ENCODE data around the gene YTHDF1.
"Not testable (repeated sequence)": the region's sequence is repeated elsewhere in the genome, so short reads cannot be mapped to it uniquely, and the experiment has no call there.

YTHDF1 gene

DNA sequence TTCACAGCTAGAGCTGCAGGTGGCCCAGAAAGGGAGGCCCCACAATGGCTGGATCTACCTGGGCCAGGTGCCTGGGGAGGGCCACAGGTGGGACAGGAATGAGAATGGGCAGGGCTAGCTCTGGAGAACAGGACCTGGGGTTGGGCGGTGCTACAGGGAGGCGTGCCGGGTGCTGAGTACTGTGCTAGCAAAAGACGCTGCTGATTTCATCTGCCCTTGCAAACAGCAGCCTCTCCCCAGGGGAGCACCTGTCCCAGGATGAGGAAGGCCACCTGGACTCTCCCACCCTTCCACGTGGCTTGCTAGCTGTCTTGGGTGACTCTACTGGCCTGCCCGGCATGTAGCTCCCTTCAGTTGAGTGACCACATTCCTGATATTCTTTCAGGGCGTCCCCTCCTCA is 6.6 kb upstream of the YTHDF1 start:
- Histone ChIP-seq H3K9me3 (ENCODE audit: insufficient read depth, low read length) (no peaks in the 10 kb centered on the region), H4K20me1 (ENCODE audit: insufficient read depth, low read length) (no peaks in the 10 kb centered on the region), H2AFZ (ENCODE audit: low read depth, low read length) (no peak overlapping the region), H3K9ac (ENCODE audit: low read length) (no peak overlapping the region), H3K4me3 (ENCODE audit: low read length) (no peak overlapping the region), H3K4me2 (ENCODE audit: low read length) (no peak overlapping the region), H3K27me3 (ENCODE audit: low read depth, low read length) (peaks cover 12% of the 10 kb centered on the region), H3K79me2 (ENCODE audit: low read length) (no peaks in the 10 kb centered on the region), H3K27ac (ENCODE audit: low read length) (no peak overlapping the region), H3K36me3 (replicated peaks; ENCODE audit: low read depth, low read length) (no peaks in the 10 kb centered on the region), H3K4me1 (ENCODE audit: low read length) (no peaks in the 10 kb centered on the region)
- TF ChIP-seq, protein P1, sequence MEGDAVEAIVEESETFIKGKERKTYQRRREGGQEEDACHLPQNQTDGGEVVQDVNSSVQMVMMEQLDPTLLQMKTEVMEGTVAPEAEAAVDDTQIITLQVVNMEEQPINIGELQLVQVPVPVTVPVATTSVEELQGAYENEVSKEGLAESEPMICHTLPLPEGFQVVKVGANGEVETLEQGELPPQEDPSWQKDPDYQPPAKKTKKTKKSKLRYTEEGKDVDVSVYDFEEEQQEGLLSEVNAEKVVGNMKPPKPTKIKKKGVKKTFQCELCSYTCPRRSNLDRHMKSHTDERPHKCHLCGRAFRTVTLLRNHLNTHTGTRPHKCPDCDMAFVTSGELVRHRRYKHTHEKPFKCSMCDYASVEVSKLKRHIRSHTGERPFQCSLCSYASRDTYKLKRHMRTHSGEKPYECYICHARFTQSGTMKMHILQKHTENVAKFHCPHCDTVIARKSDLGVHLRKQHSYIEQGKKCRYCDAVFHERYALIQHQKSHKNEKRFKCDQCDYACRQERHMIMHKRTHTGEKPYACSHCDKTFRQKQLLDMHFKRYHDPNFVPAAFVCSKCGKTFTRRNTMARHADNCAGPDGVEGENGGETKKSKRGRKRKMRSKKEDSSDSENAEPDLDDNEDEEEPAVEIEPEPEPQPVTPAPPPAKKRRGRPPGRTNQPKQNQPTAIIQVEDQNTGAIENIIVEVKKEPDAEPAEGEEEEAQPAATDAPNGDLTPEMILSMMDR (IDR thresholded peaks at IDR 0.05; ENCODE audit: low read depth, low read length), result no peak
- TF ChIP-seq EZH2phosphoT487 (IDR thresholded peaks at IDR 0.05; ENCODE audit: low read depth), result no peak

DNA sequence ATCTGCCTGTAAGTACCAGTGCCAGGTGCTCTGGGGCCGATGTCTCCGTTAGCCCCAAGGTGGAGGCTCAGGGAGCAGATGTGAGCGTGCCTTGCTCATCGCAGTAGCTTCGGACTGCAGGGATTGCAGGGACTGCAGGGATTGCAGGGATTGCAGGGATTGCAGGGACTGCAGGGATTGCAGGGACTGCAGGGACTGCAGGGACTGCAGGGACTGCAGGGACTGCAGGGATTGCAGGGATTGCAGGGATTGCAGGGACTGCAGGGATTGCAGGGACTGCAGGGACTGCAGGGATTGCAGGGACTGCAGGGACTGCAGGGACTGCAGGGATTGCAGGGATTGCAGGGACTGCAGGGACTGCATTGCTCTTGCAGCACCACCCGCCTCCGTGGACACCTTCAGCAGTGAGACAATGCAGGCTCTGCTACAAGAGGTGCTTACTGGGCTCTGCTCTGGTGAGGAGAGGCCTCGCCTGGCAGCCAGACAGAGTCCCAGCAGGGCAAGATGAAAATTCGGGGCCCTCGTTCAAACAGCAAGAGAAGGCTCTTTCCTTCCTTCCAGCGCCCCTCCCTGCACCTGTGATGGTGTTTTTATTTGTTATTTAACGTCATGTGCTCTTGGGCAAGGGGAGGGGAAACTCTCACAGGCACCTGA is 5.6 kb upstream of the YTHDF1 start:
- H3K27me3 ChIP-seq (ENCODE audit: low read depth, low read length), result peaks cover 12% of the 10 kb centered on the region
- not testable (repeated sequence) for H3K36me3 ChIP-seq (replicated peaks; ENCODE audit: low read depth, low read length); H4K20me1 ChIP-seq (ENCODE audit: insufficient read depth, low read length); H3K4me3 ChIP-seq (ENCODE audit: low read length); H3K9me3 ChIP-seq (ENCODE audit: insufficient read depth, low read length); H3K79me2 ChIP-seq (ENCODE audit: low read length); H3K9ac ChIP-seq (ENCODE audit: low read length); H3K4me1 ChIP-seq (ENCODE audit: low read length); H3K27ac ChIP-seq (ENCODE audit: low read length); H3K4me2 ChIP-seq (ENCODE audit: low read length); H2AFZ ChIP-seq (ENCODE audit: low read depth, low read length)

DNA sequence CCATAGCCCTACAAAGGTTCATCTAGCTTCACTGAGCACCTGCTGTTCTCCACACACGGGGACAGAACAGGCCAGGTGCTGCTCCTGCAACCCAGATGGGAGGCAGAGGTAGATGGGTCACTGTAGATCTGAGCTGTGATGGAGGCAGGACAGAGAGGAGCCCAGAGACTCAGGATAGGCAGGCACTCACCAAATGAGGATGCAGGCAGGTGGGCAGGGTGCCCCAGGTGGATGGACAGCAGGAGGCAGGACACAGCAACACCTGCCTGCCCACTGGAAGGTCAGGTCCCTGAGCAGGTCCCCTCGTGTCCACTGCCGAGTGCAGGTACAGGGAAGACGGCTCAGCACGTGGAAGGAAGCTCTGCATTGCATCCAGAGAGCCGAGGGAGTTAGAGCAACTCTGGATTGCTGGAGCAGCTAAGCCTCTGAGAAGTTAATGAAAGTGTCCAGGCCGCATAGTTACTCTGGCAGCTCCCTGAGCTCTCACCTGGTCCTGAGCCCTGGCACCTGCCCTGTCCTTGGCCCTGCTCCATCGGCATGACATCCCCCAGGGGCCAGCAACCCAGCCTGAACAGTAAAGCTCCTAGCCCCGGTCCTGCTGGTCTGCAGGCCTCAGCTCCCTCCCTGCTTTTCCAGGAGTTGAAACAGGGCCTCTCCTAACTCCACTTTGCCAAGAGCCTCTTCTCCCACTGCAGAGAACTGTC is 4.9 kb upstream of the YTHDF1 start:
- no peak overlapping the region for H3K4me3 ChIP-seq (ENCODE audit: low read length)
- no peak overlapping the region for H3K4me2 ChIP-seq (ENCODE audit: low read length)
- peaks cover 1% of the 10 kb centered on the region; the same call in 1 of the 2 replicates for H3K79me2 ChIP-seq (ENCODE audit: low read length)
- H3K27me3 ChIP-seq (ENCODE audit: low read depth, low read length), result peaks cover 12% of the 10 kb centered on the region
- H3K9ac ChIP-seq (ENCODE audit: low read length), result no peak overlapping the region
- no peak for TF ChIP-seq EZH2phosphoT487 (IDR thresholded peaks at IDR 0.05; ENCODE audit: low read depth)
- TF ChIP-seq, protein P1 (IDR thresholded peaks at IDR 0.05; ENCODE audit: low read depth, low read length), result no peak
- H3K36me3 ChIP-seq (replicated peaks; ENCODE audit: low read depth, low read length), result no peaks in the 10 kb centered on the region
- no peak overlapping the region for H2AFZ ChIP-seq (ENCODE audit: low read depth, low read length)
- no peaks in the 10 kb centered on the region for H3K9me3 ChIP-seq (ENCODE audit: insufficient read depth, low read length)
- H3K27ac ChIP-seq (ENCODE audit: low read length), result no peak overlapping the region
- peaks cover 5% of the 10 kb centered on the region for H3K4me1 ChIP-seq (ENCODE audit: low read length)
- no peaks in the 10 kb centered on the region for H4K20me1 ChIP-seq (ENCODE audit: insufficient read depth, low read length)

DNA sequence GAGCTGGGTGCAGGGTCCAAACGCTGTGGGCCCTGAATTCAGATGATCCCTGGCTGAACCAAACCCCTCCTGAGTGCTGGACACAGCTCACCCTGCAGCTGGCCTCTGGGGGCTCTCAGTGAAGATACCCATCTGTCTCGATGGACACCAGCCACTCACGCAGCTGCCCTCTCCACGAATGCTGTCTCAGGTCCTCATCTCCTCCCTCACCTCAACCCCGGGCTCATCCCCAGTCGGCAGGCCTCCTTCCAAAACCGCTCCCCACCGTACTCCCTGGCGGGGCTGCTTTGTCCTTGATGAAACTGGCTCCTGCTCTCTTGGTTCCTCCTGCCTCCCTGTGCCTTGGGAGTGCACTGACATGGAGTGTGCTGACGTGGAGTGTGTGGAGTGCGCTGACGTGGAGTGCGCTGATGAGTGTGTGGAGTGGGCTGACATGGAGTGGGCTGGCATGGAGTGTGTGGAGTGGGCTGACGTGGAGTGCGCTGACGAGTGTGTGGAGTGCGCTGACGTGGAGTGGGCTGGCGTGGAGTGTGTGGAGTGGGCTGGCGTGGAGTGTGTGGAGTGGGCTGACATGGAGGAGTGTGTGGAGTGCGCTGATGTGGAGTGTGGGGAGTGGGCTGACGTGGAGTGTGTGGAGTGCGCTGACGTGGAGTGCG is 4.1 kb upstream of the YTHDF1 start:
- Histone ChIP-seq H4K20me1 (ENCODE audit: insufficient read depth, low read length) (peaks cover under 1% of the 10 kb centered on the region; the same call in 1 of the 2 replicates), H3K27me3 (ENCODE audit: low read depth, low read length) (peaks cover 12% of the 10 kb centered on the region)

More for the DNA sequence above, 4.1 kb upstream of the YTHDF1 start:
- no peak for TF ChIP-seq EZH2phosphoT487 (IDR thresholded peaks at IDR 0.05; ENCODE audit: low read depth)
- TF ChIP-seq, protein P1 (IDR thresholded peaks at IDR 0.05; ENCODE audit: low read depth, low read length), result no peak
- Histone ChIP-seq H3K79me2 (ENCODE audit: low read length) (peaks cover 10% of the 10 kb centered on the region), H3K4me3 (ENCODE audit: low read length) (no peak overlapping the region), H3K9me3 (ENCODE audit: insufficient read depth, low read length) (no peaks in the 10 kb centered on the region), H2AFZ (ENCODE audit: low read depth, low read length) (no peak overlapping the region), H3K4me1 (ENCODE audit: low read length) (peaks cover 5% of the 10 kb centered on the region), H3K4me2 (ENCODE audit: low read length) (no peak overlapping the region), H3K36me3 (replicated peaks; ENCODE audit: low read depth, low read length) (peaks cover 1% of the 10 kb centered on the region), H3K27ac (ENCODE audit: low read length) (no peak overlapping the region), H3K9ac (ENCODE audit: low read length) (no peak overlapping the region)

Data from OCI-LY3 (cell line).